Endothelial cell of umbilical vein (primary cell): ENCODE results near the gene TMEM120A. TPM values are rescaled to one million over a fixed set of nuclear protein-coding genes. Genes with fewer than 3 reads are reported as not detected.

Experiments used
- BruUV-seq: library from RNA; stranded (reverse); fragments of 400-500 nt; replicated peaks from 2 replicates; lab custom pipeline; 2021; lab: Mats Ljungman, UMichigan
- CTCF ChIA-PET: fragments of 300-600, 350-600 bp; sonication (Branson Sonifier 250); formaldehyde crosslinking; loops from one replicate; lab custom pipeline; 2021; ENCODE audit warnings: antibody characterized with exemption, inconsistent platforms; lab: Charles Lee
- POLR2A ChIA-PET: fragments of 300-600, 350-600 bp; sonication (Branson Sonifier 250); formaldehyde crosslinking; loops from one replicate; lab custom pipeline; 2021; ENCODE audit warnings: antibody characterized with exemption, inconsistent platforms; lab: Charles Lee
- DNase-seq: peaks from one replicate; pipeline ENCODE4 v3.0.0-alpha.2; 2011; ENCODE audit warnings: low read depth, low spot score
- FAIRE-seq: peaks from 2 replicates; lab custom pipeline; 2011; peaks lifted over from hg19 to GRCh38; lab: Jason Lieb, UNC
- H2AFZ ChIP-seq: 2 replicates; pipeline ENCODE4 v1.6.0; 2012; ENCODE audit warnings: low read depth, low read length, control low read depth, inconsistent platforms
- H3K27ac ChIP-seq: 2 replicates; pipeline ENCODE4 v1.5.1; 2011; ENCODE audit warnings: low read depth, mild to moderate bottlenecking, control low read depth, low read length, moderate library complexity; ENCODE audit not compliant: insufficient read depth
- H3K27me3 ChIP-seq, 2 experiments: 2 replicates each; pipeline versions ENCODE4 v1.6.0 to v1.6.1; 2011; ENCODE audit warnings: low read length in 2 of 2, mixed read lengths in 1 of 2; ENCODE audit not compliant: control insufficient read depth in 2 of 2, insufficient read depth in 2 of 2
- H3K36me3 ChIP-seq, 2 experiments: 2 replicates in 1 of 2; 3 replicates in 1 of 2; pipeline ENCODE4 v1.5.1; 2011; ENCODE audit warnings: low read length in 2 of 2, mild to moderate bottlenecking in 1 of 2, moderate library complexity in 1 of 2; ENCODE audit not compliant: control insufficient read depth in 2 of 2, insufficient read depth in 2 of 2; ENCODE audit errors: extremely low read depth in 1 of 2
- H3K4me1 ChIP-seq: 3 replicates; pipeline ENCODE4 v1.5.1; 2011; ENCODE audit warnings: mild to moderate bottlenecking, low read length; ENCODE audit not compliant: control insufficient read depth, insufficient read depth; ENCODE audit errors: extremely low read depth
- H3K4me2 ChIP-seq: 2 replicates; pipeline ENCODE4 v1.6.1; 2011; ENCODE audit warnings: low read length, control low read depth, mixed read lengths; ENCODE audit not compliant: insufficient read depth
- H3K4me3 ChIP-seq, 3 experiments: fragments of 200-600 bp in 1 of 3; sonication (generic), shearing (Covaris generic) in 1 of 3; replicated peaks in 1 of 3; 2 replicates each; pipeline ENCODE4 v1.5.1; 2011 to 2016; ENCODE audit warnings: control low read depth in 3 of 3, low read length in 3 of 3, mild to moderate bottlenecking in 2 of 3, inconsistent platforms in 1 of 3, low read depth in 1 of 3, moderate library complexity in 1 of 3; ENCODE audit not compliant: insufficient read depth in 1 of 3
- H3K79me2 ChIP-seq: 2 replicates; pipeline ENCODE4 v1.6.0; 2012; ENCODE audit warnings: low read length, inconsistent platforms; ENCODE audit not compliant: control insufficient read depth, insufficient read depth
- H3K9ac ChIP-seq: replicated peaks from 2 replicates; pipeline ENCODE3; 2011; ENCODE audit warnings: low read length, control low read depth; ENCODE audit not compliant: insufficient read depth; ENCODE audit errors: extremely low read depth
- H3K9me1 ChIP-seq: replicated peaks from 3 replicates; pipeline ENCODE4 v1.6.0; 2011; ENCODE audit warnings: mild to moderate bottlenecking, low read length; ENCODE audit not compliant: control insufficient read depth, insufficient read depth; ENCODE audit errors: extremely low read depth
- H3K9me3 ChIP-seq: replicated peaks from 2 replicates; pipeline ENCODE4 v1.5.1; 2012; ENCODE audit warnings: low read length, inconsistent platforms; ENCODE audit not compliant: control insufficient read depth, insufficient read depth
- H4K20me1 ChIP-seq: replicated peaks from 2 replicates; pipeline ENCODE3; 2011; ENCODE audit warnings: mild to moderate bottlenecking, low read length; ENCODE audit not compliant: control insufficient read depth, insufficient read depth; ENCODE audit errors: extremely low read depth
- CTCF ChIP-seq, 2 donors: IDR thresholded peaks; 1 replicate in 1 of 2; 2 replicates in 1 of 2; pipeline ENCODE4 v1.5.1; 2011; ENCODE audit warnings: low read length in 2 of 2, mild to moderate bottlenecking in 2 of 2, moderate library complexity in 2 of 2, control low read depth in 1 of 2, inconsistent platforms in 1 of 2, low read depth in 1 of 2; ENCODE audit not compliant: insufficient read depth in 1 of 2; ENCODE audit errors: extremely low read depth in 1 of 2
- EZH2 ChIP-seq: IDR thresholded peaks from 2 replicates; pipeline ENCODE4 v1.6.1; 2012; ENCODE audit warnings: borderline replicate concordance, low read depth, mild to moderate bottlenecking, moderate library complexity, low read length, inconsistent platforms; ENCODE audit not compliant: severe bottlenecking
- FOS ChIP-seq: IDR thresholded peaks from 2 replicates; pipeline ENCODE4 v1.6.1; 2011; ENCODE audit warnings: mild to moderate bottlenecking, low read length, moderate library complexity, borderline replicate concordance; ENCODE audit not compliant: insufficient read depth
- JUN ChIP-seq: IDR thresholded peaks from 2 replicates; pipeline ENCODE4 v1.6.1; 2011; ENCODE audit warnings: borderline replicate concordance, low read depth; ENCODE audit not compliant: insufficient read length, insufficient read depth
- POLR2A ChIP-seq: IDR thresholded peaks from 2 replicates; pipeline ENCODE4 v1.6.1; 2012; ENCODE audit warnings: low read depth, mild to moderate bottlenecking, control low read depth, low read length
- POLR2AphosphoS5 ChIP-seq: IDR thresholded peaks from 2 replicates; pipeline ENCODE4 v1.6.1; 2012; ENCODE audit warnings: low read depth, mild to moderate bottlenecking, control low read depth, low read length, moderate library complexity; ENCODE audit not compliant: insufficient read depth
- dilution Hi-C: fragments of 300-500 bp; cut with MboI; formaldehyde crosslinking; loops from one replicate; pipeline ENCODE4 v1.15.0; 2019; ENCODE audit warnings: low sequenced_read_pairs; ENCODE audit not compliant: extremely low pct_ligation_motif_present
- intact Hi-C: fragments of 100-400 bp; cut with micrococcal nuclease; formaldehyde crosslinking; loops from one replicate; pipeline ENCODE4 v1.10.0; 2022
- polyA plus RNA-seq, 4 experiments: library from polyadenylated mRNA; depleted of rRNA in 3 of 4; stranded (reverse) in 3 of 4; unstranded in 1 of 4; fragments of >200 nt; gene quantifications; 2 replicates each; pipeline versions ENCODE4 v1.2.1 to v1.2.3, GENCODE V29; 2011 to 2012; ENCODE audit warnings: missing spikeins in 1 of 4
- total RNA-seq: library from RNA; stranded (reverse); gene quantifications from 2 replicates; pipeline ENCODE4 v1.2.3, GENCODE V29; 2021

Gene TMEM120A
- total and polyA plus RNA-seq, 2 donors (not counting 3 experiments of a cell fraction or from before 2014, with no cell fraction given) = 38.6 to 133 TPM

- dilution Hi-C loops (no loop called here), intact Hi-C loops (no loop called here)
- no peak for DNase-seq
- Histone ChIP-seq H3K9me3 (no peaks in the 10 kb centered on the region), H4K20me1 (no peaks in the 10 kb centered on the region), H3K4me2 (no peak overlapping the region), H3K36me3 (peaks cover 9 to 47% of the 10 kb centered on the region in 2 experiments), H2AFZ (no peak overlapping the region), H3K27ac (no peak overlapping the region), H3K4me1 (no peaks in the 10 kb centered on the region), H3K9ac (no peak overlapping the region), H3K27me3 (no peaks in the 10 kb centered on the region), H3K4me3 (no peak overlapping the region), H3K79me2 (no peaks in the 10 kb centered on the region), H3K9me1 (no peaks in the 10 kb centered on the region)
- BruUV-seq = no TSS peak
- CTCF ChIA-PET = no interaction called here
- FAIRE-seq = no peak
- POLR2A ChIA-PET = no interaction called here
- TF ChIP-seq POLR2AphosphoS5 (no peak), CTCF (IDR thresholded peaks at IDR 0.05; ENCODE audit: extremely low read depth in 1 of 2, insufficient read depth in 1 of 2, low read depth in 1 of 2, low read length in 2 of 2) (no peak), POLR2A (no peak), EZH2 (no peak), FOS (no peak), JUN (no peak)
Measured at GRCh38 chr7:75987805-75988567, 6.4 kb downstream of the TMEM120A start.
